Omental fat pad (tissue), 4 donors: ENCODE measurements around the gene AADACL4. TPM values are rescaled to one million over a fixed set of nuclear protein-coding genes. Genes with fewer than 3 reads are reported as not detected.

Source experiments
- ATAC-seq: fragments of 150-250 bp; one replicate; pipeline ENCODE4 v1.9.1; 2016; ENCODE audit warnings: mild to moderate bottlenecking, moderate library complexity; ENCODE audit not compliant: low FRiP score
- DNase-seq: peaks from one replicate; pipeline ENCODE4 v3.0.0-alpha.2; 2019; ENCODE audit warnings: low spot score
- CTCF ChIP-seq, 3 donors: fragments of 450-650 bp; IDR thresholded peaks; one replicate each; pipeline ENCODE4 v1.5.1; 2016 to 2017; ENCODE audit warnings: antibody characterized with exemption in 3 of 3, mild to moderate bottlenecking in 3 of 3, moderate library complexity in 2 of 3
- total RNA-seq, 4 donors: library from RNA; depleted of rRNA; stranded (reverse); fragments of >200 nt; gene quantifications; one replicate each; pipeline ENCODE4 v1.1.0, GENCODE V29; 2016

The AADACL4 gene
- total RNA-seq, 4 donors from 2014 or later, result 0.28 TPM; not detected in 3

GRCh38 chr1:12690156-12690555 is 46.3 kb downstream of the AADACL4 start:
- no peak for TF ChIP-seq CTCF (IDR thresholded peaks at IDR 0.05)
- DNase-seq, result no peak
- no peak for ATAC-seq

GRCh38 chr1:12692967-12693782 is 49.3 kb downstream of the AADACL4 start:
- DNase-seq (no peak), ATAC-seq (peak; percentile 92)
- TF ChIP-seq CTCF (IDR thresholded peaks at IDR 0.05), result no peak

GRCh38 chr1:12696658-12697057 is 52.8 kb downstream of the AADACL4 start:
- TF ChIP-seq CTCF (IDR thresholded peaks at IDR 0.05), result no peak
- no peak for DNase-seq
- ATAC-seq, result no peak

- DNase-seq, result no peak
- no peak for ATAC-seq
- TF ChIP-seq CTCF (IDR thresholded peaks at IDR 0.05), result no peak
Observed at GRCh38 chr1:12697397-12697796, 53.5 kb downstream of the AADACL4 start.

GRCh38 chr1:12703821-12704451 is 60.1 kb downstream of the AADACL4 start:
- DNase-seq (no peak), ATAC-seq (no peak)
- TF ChIP-seq CTCF (IDR thresholded peaks at IDR 0.05), result no peak

GRCh38 chr1:12706061-12706460 is 62.2 kb downstream of the AADACL4 start:
- ATAC-seq (no peak), DNase-seq (no peak)
- TF ChIP-seq CTCF (IDR thresholded peaks at IDR 0.05), result no peak
